Esophagus muscularis mucosa (tissue), 4 donors: ENCODE data around the gene KLF11.

Experiments
- CTCF ChIP-seq, 3 experiments: fragments of 200-600 bp in 2 of 3; fragments of 450-650 bp in 1 of 3; sonication (generic) in 2 of 3; IDR thresholded peaks; one replicate each; pipeline ENCODE4 v1.5.1; 2017 to 2019; ENCODE audit warnings: antibody characterized with exemption in 3 of 3, mild to moderate bottlenecking in 2 of 3, moderate library complexity in 1 of 3
- EP300 ChIP-seq: sonication (generic); formaldehyde crosslinking; IDR thresholded peaks from one replicate; pipeline ENCODE4 v1.6.1; 2017; ENCODE audit warnings: antibody characterized with exemption
- POLR2A ChIP-seq: fragments of 450-650 bp; IDR thresholded peaks from one replicate; pipeline ENCODE4 v1.6.1; 2017; ENCODE audit warnings: antibody characterized with exemption, moderate library complexity, mild to moderate bottlenecking, low read depth
- POLR2AphosphoS5 ChIP-seq, 2 donors: sonication (generic); formaldehyde crosslinking; IDR thresholded peaks; one replicate each; pipeline ENCODE4 v1.6.1; 2017; ENCODE audit warnings: antibody characterized with exemption in 2 of 2

DNA sequence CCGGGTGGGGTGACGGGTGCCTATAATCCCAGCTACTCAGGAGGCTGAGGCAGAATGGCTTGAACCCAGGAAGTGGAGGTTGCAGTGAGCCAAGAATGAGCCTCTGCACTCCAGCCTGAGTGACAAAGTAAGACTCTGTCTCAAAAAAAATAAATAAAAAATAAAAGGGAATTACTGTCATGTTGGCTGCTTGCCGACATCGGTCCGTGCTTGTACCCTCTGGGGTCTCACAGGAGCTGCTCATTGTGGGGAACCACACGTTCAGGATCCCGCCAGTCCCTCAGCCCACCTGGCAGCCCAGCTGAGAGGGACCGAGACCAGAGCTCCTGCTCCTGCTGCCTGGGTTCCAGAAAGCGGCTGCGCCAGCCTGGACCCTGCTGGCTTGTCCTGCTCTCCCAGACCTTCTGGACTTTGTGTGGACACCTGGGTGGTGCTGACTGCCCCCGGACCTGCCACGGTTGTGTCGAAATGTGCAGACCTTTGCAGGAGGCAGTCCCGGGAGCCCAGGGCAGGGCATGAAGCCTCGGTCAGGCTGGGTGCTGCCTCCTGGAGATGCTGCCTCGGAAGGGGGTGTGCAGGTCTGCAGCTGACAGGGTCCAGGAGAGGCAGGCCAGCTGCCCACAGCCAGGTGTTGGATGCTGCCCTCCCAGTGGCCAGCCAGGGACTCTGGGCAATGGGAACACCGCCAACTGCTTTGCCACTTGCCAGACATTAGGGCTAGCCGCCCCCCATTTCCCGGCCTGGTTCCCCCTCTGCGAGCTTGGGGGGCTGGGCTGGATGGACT, 16.4 kb downstream of the KLF11 start:
- TF ChIP-seq CTCF (IDR thresholded peaks at IDR 0.05) (no peak), EP300 (no peak), POLR2AphosphoS5 (IDR thresholded peaks at IDR 0.05) (no peak), POLR2A (no peak)
